ENCODE results near the gene PRSS53.

Gene PRSS53

GRCh38 chr16:31128711-31129567, 40.2 kb upstream of the PRSS53 start:
- no peak for ATAC-seq
- peaks cover 37% of the 10 kb centered on the region for H3K36me3 Mint-ChIP-seq
- H3K27me3 Mint-ChIP-seq: no peaks in the 10 kb centered on the region
- peaks cover 7% of the 10 kb centered on the region for H3K4me1 Mint-ChIP-seq
- peak overlapping the region; percentile 4 for H3K27ac Mint-ChIP-seq
- H3K4me3 Mint-ChIP-seq: no peak overlapping the region
- H3K9me3 Mint-ChIP-seq: no peaks in the 10 kb centered on the region

- H3K9me3 Mint-ChIP-seq: no peaks in the 10 kb centered on the region
- no peak overlapping the region for H3K4me3 Mint-ChIP-seq
- peaks cover 40% of the 10 kb centered on the region for H3K36me3 Mint-ChIP-seq
- H3K27ac Mint-ChIP-seq: no peak overlapping the region
- H3K4me1 Mint-ChIP-seq: peaks cover 7% of the 10 kb centered on the region
- no peak for ATAC-seq
- no peaks in the 10 kb centered on the region for H3K27me3 Mint-ChIP-seq
Observed at GRCh38 chr16:31127182-31127581, 38.4 kb upstream of the PRSS53 start.

- Mint-ChIP-seq H3K4me3 (no peak overlapping the region), H3K36me3 (peaks cover 37% of the 10 kb centered on the region), H3K9me3 (no peaks in the 10 kb centered on the region), H3K27ac (no peak overlapping the region), H3K4me1 (peaks cover 7% of the 10 kb centered on the region), H3K27me3 (no peaks in the 10 kb centered on the region)
- no peak for ATAC-seq
Observed at GRCh38 chr16:31125844-31126243, 37.1 kb upstream of the PRSS53 start.

- no peak for ATAC-seq
- Mint-ChIP-seq H3K4me1 (peaks cover 26% of the 10 kb centered on the region), H3K4me3 (no peak overlapping the region), H3K9me3 (no peaks in the 10 kb centered on the region), H3K27me3 (no peaks in the 10 kb centered on the region), H3K27ac (no peak overlapping the region), H3K36me3 (peaks cover 22% of the 10 kb centered on the region)
Observed at GRCh38 chr16:31120129-31120528, 31.4 kb upstream of the PRSS53 start.

- peak overlapping the region; percentile 79 for H3K27ac Mint-ChIP-seq
- no peaks in the 10 kb centered on the region for H3K9me3 Mint-ChIP-seq
- peaks cover 22% of the 10 kb centered on the region for H3K36me3 Mint-ChIP-seq
- no peaks in the 10 kb centered on the region for H3K27me3 Mint-ChIP-seq
- peaks cover 37% of the 10 kb centered on the region for H3K4me1 Mint-ChIP-seq
- no peak for ATAC-seq
- peak overlapping the region; percentile 85 for H3K4me3 Mint-ChIP-seq
Observed at GRCh38 chr16:31118223-31119155, 29.7 kb upstream of the PRSS53 start.

- H3K9me3 Mint-ChIP-seq: no peaks in the 10 kb centered on the region
- H3K36me3 Mint-ChIP-seq: peaks cover 25% of the 10 kb centered on the region
- H3K4me1 Mint-ChIP-seq: peaks cover 42% of the 10 kb centered on the region
- peak within 1 kb of the TSS; percentile 79 for H3K27ac Mint-ChIP-seq
- peak; percentile 98 for ATAC-seq
- no peaks in the 10 kb centered on the region for H3K27me3 Mint-ChIP-seq
- peak within 1 kb of the TSS; percentile 85 for H3K4me3 Mint-ChIP-seq
Observed at GRCh38 chr16:31117384-31118222, 28.9 kb upstream of the PRSS53 start, which contains the start of gene KAT8. KAT8 (plus strand) TSS chr16:31117664; CDS start chr16:31117682, 18 bp downstream.

- Mint-ChIP-seq H3K27me3 (no peaks in the 10 kb centered on the region), H3K27ac (peak overlapping the region; percentile 60), H3K4me3 (no peak overlapping the region), H3K36me3 (peaks cover 24% of the 10 kb centered on the region), H3K9me3 (no peaks in the 10 kb centered on the region), H3K4me1 (peaks cover 45% of the 10 kb centered on the region)
- ATAC-seq: no peak
Observed at GRCh38 chr16:31114468-31114867, 25.7 kb upstream of the PRSS53 start.

GRCh38 chr16:31113121-31114120, 24.7 kb upstream of the PRSS53 start:
- H3K36me3 Mint-ChIP-seq: peaks cover 26% of the 10 kb centered on the region
- H3K4me3 Mint-ChIP-seq: no peak overlapping the region
- H3K4me1 Mint-ChIP-seq: peaks cover 37% of the 10 kb centered on the region
- H3K27ac Mint-ChIP-seq: peak overlapping the region; percentile 56
- no peaks in the 10 kb centered on the region for H3K27me3 Mint-ChIP-seq
- H3K9me3 Mint-ChIP-seq: no peaks in the 10 kb centered on the region
- no peak for ATAC-seq

GRCh38 chr16:31112711-31113110, 24.0 kb upstream of the PRSS53 start:
- no peak for ATAC-seq
- no peaks in the 10 kb centered on the region for H3K27me3 Mint-ChIP-seq
- peaks cover 36% of the 10 kb centered on the region for H3K4me1 Mint-ChIP-seq
- H3K4me3 Mint-ChIP-seq: no peak overlapping the region
- H3K27ac Mint-ChIP-seq: no peak overlapping the region
- H3K36me3 Mint-ChIP-seq: peaks cover 26% of the 10 kb centered on the region
- no peaks in the 10 kb centered on the region for H3K9me3 Mint-ChIP-seq

- peaks cover 42% of the 10 kb centered on the region for H3K4me1 Mint-ChIP-seq
- no peaks in the 10 kb centered on the region for H3K9me3 Mint-ChIP-seq
- H3K27me3 Mint-ChIP-seq: no peaks in the 10 kb centered on the region
- H3K27ac Mint-ChIP-seq: no peak overlapping the region
- ATAC-seq: no peak
- peaks cover 26% of the 10 kb centered on the region for H3K36me3 Mint-ChIP-seq
- no peak overlapping the region for H3K4me3 Mint-ChIP-seq
Observed at GRCh38 chr16:31111881-31112466, 23.2 kb upstream of the PRSS53 start.

- H3K4me1 Mint-ChIP-seq: peaks cover 46% of the 10 kb centered on the region
- H3K9me3 Mint-ChIP-seq: no peaks in the 10 kb centered on the region
- H3K27me3 Mint-ChIP-seq: no peaks in the 10 kb centered on the region
- peak overlapping the region; percentile 40 for H3K4me3 Mint-ChIP-seq
- H3K36me3 Mint-ChIP-seq: peaks cover 26% of the 10 kb centered on the region
- no peak for ATAC-seq
- peak overlapping the region; percentile 57 for H3K27ac Mint-ChIP-seq
Observed at GRCh38 chr16:31110106-31111034, 21.6 kb upstream of the PRSS53 start.

- H3K36me3 Mint-ChIP-seq: peaks cover 26% of the 10 kb centered on the region
- H3K9me3 Mint-ChIP-seq: no peaks in the 10 kb centered on the region
- H3K27me3 Mint-ChIP-seq: no peaks in the 10 kb centered on the region
- peaks cover 41% of the 10 kb centered on the region for H3K4me1 Mint-ChIP-seq
- peak overlapping the region; percentile 73 for H3K4me3 Mint-ChIP-seq
- peak overlapping the region; percentile 57 for H3K27ac Mint-ChIP-seq
- no peak for ATAC-seq
Observed at GRCh38 chr16:31109622-31110021, 20.9 kb upstream of the PRSS53 start.
